Measurements from ENCODE around the gene DLGAP4. TPM values are rescaled to one million over a fixed set of nuclear protein-coding genes. Genes with fewer than 3 reads are reported as not detected.

Gene DLGAP4
- total and polyA plus RNA-seq, 10 of the 15 experiments (the other 5 are each of a cell fraction or from before 2014, with no cell fraction given): 0.42 to 43.3 (median 19.0) TPM

DNA sequence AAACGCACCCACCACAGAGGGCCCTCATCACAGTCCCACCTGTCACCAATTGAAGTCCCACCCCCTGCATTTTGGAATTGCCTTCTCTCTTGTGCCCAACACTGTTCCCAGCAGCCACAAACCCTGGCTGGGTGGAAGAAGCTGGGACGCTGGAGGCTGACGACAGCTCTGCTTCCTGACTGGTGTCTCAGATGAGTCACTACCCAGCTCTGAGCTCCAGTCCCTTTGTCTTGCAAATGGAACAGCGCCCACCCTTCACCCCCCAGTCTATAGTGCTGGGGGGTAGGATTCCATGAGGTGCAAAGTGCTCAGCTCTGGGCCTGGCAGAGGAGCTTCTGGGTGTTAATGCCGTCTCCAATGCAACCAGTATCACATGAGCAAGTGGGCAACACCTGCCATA, 85.3 kb downstream of the DLGAP4 start:
- ChIA-PET CTCF (no interaction called here), POLR2A (no interaction called here), SMC1A (ENCODE audit: uncharacterized antibody, unreplicated experiment) (interaction anchor here (0.8 kb wide), 1 partner anchor 9 kb away, joined by 3 read pairs; no protein-coding TSS in a partner anchor), RAD21 (ENCODE audit: unreplicated experiment) (no interaction called here)
- TF ChIP-seq HDGF (IDR thresholded peaks at IDR 0.05) (no peak), TAF1 (IDR thresholded peaks at IDR 0.05; ENCODE audit: borderline replicate concordance, low read depth, low read length) (no peak), BCL11A (IDR thresholded peaks at IDR 0.05; ENCODE audit: low read depth, low read length) (no peak), MTA2 (IDR thresholded peaks at IDR 0.05; ENCODE audit: low read depth) (no peak), POLR2AphosphoS5 (IDR thresholded peaks at IDR 0.05; ENCODE audit: low read length) (no peak), YY1 (IDR thresholded peaks at IDR 0.05; ENCODE audit: low read depth, low read length) (no peak), BMI1 (IDR thresholded peaks at IDR 0.05; ENCODE audit: borderline replicate concordance) (no peak)
- TF ChIP-seq, protein P1, sequence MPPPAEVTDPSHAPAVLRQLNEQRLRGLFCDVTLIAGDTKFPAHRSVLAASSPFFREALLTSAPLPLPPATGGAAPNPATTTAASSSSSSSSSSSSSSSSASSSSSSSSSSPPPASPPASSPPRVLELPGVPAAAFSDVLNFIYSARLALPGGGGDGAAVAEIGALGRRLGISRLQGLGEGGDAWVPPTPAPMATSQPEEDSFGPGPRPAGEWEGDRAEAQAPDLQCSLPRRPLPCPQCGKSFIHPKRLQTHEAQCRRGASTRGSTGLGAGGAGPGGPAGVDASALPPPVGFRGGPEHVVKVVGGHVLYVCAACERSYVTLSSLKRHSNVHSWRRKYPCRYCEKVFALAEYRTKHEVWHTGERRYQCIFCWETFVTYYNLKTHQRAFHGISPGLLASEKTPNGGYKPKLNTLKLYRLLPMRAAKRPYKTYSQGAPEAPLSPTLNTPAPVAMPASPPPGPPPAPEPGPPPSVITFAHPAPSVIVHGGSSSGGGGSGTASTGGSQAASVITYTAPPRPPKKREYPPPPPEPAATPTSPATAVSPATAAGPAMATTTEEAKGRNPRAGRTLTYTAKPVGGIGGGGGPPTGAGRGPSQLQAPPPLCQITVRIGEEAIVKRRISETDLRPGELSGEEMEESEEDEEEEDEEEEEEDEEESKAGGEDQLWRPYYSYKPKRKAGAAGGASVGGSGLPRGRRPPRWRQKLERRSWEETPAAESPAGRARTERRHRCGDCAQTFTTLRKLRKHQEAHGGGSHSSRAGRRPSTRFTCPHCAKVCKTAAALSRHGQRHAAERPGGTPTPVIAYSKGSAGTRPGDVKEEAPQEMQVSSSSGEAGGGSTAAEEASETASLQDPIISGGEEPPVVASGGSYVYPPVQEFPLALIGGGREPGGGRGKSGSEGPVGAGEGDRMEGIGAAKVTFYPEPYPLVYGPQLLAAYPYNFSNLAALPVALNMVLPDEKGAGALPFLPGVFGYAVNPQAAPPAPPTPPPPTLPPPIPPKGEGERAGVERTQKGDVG (CRISPR knock-in tag; IDR thresholded peaks at IDR 0.05): no peak
- Histone ChIP-seq H3K36me3 (ENCODE audit: control insufficient read depth in 2 of 2, insufficient read depth in 2 of 2, low read length in 1 of 2) (no peaks in the 10 kb centered on the region), H3K9me3 (replicated peaks; ENCODE audit: control insufficient read depth, insufficient read depth, low read length) (no peaks in the 10 kb centered on the region), H3K4me3 (no peak overlapping the region), H3K4me2 (ENCODE audit: control insufficient read depth, insufficient read depth) (no peak overlapping the region), H3K79me2 (ENCODE audit: control insufficient read depth, insufficient read depth, low read length) (no peaks in the 10 kb centered on the region), H4K20me1 (ENCODE audit: control insufficient read depth, insufficient read depth) (no peaks in the 10 kb centered on the region), H3K4me1 (ENCODE audit: control insufficient read depth, insufficient read depth, low read length) (no peaks in the 10 kb centered on the region), H2AFZ (ENCODE audit: control insufficient read depth, low read depth, low read length) (no peak overlapping the region), H3K9ac (ENCODE audit: control insufficient read depth, insufficient read depth, low read length) (no peak overlapping the region), H3K27ac (ENCODE audit: control insufficient read depth, insufficient read depth) (no peak overlapping the region), H3K27me3 (replicated peaks in 1 of 2; ENCODE audit: control insufficient read depth in 2 of 2, insufficient read depth in 2 of 2, low read length in 1 of 2) (no peaks in the 10 kb centered on the region; a peak in 1 of 4 replicates)
- no TSS peak for BruUV-seq (replicated peaks)
- no peak for DNase-seq (ENCODE audit: low read depth, low spot score)
- in situ Hi-C loops (cut with MboI) (no loop called here), intact Hi-C loops (cut with micrococcal nuclease; ENCODE audit: unreplicated experiment) (no loop called here)
- 0% methylated on average over 5 of the region's 5 CpGs for WGBS (ENCODE audit: insufficient coverage, insufficient replicate concordance, low lambda C conversion rate, missing lambda C conversion rate)
- no peak for FAIRE-seq
- no peak for ATAC-seq

Data from GM12878 (cell line).